ENCODE results near the gene RNU7-1. TPM values are rescaled to one million over a fixed set of nuclear protein-coding genes. Genes with fewer than 3 reads are reported as not detected.

The RNU7-1 gene
- total RNA-seq, 1 donor from 2014 or later: not detected

DNA sequence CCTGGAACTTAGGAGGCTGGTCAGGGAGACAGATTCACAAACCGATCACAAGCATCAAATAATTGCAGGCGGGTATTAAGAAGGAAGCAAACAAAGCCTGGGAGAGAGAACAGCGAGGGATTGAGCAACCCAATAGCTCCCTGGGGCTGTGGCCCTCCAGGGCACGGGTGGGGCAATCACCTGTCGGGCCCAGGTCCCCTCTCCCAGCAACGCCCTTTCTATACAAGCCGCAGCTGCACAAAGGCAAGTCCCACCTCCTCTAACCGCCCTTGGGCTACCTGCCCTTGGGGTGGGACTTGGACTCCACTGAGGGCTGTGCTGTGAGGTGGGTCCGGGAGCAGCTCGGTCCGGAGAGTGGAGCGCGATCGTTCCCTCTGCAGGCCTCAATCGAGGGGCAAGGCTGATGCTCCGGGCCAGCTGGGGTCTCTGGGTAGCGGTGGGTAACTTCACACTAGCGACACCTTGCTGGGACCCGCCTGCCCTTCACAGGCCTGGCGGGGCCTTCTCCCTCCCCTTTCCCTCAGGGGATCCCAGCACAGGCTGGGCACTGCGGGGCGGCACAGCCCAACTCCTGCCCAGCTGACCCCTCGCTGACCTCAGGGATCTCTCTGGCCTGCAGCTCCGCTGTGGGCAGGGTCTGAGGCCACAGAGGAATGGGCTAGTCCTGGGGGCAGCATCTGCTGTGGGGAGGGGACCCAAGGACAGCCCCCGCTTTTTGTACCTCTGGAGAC lies 18.8 kb downstream of the RNU7-1 start:
- Mint-ChIP-seq H3K9me3 (no peaks in the 10 kb centered on the region), H3K4me1 (ENCODE audit: low read depth) (peaks cover 66% of the 10 kb centered on the region), H3K36me3 (ENCODE audit: low read depth) (peaks cover 44% of the 10 kb centered on the region), H3K4me3 (peak overlapping the region; percentile 82), H3K27ac (peak overlapping the region; percentile 98), H3K27me3 (ENCODE audit: insufficient read depth) (no peaks in the 10 kb centered on the region)
- DNase-seq (ENCODE audit: low spot score): no peak
- intact Hi-C loops (cut with micrococcal nuclease): no loop called here

- H3K4me1 Mint-ChIP-seq (ENCODE audit: low read depth): peaks cover 60% of the 10 kb centered on the region
- intact Hi-C loops (cut with micrococcal nuclease): no loop called here
- DNase-seq (ENCODE audit: low spot score): no peak
- peak overlapping the region; percentile 44 for H3K27ac Mint-ChIP-seq
- H3K4me3 Mint-ChIP-seq: no peak overlapping the region
- peaks cover 46% of the 10 kb centered on the region for H3K36me3 Mint-ChIP-seq (ENCODE audit: low read depth)
- H3K9me3 Mint-ChIP-seq: no peaks in the 10 kb centered on the region
- no peaks in the 10 kb centered on the region for H3K27me3 Mint-ChIP-seq (ENCODE audit: insufficient read depth)
Measured at GRCh38 chr12:6963016-6963731, 19.6 kb downstream of the RNU7-1 start.

DNA sequence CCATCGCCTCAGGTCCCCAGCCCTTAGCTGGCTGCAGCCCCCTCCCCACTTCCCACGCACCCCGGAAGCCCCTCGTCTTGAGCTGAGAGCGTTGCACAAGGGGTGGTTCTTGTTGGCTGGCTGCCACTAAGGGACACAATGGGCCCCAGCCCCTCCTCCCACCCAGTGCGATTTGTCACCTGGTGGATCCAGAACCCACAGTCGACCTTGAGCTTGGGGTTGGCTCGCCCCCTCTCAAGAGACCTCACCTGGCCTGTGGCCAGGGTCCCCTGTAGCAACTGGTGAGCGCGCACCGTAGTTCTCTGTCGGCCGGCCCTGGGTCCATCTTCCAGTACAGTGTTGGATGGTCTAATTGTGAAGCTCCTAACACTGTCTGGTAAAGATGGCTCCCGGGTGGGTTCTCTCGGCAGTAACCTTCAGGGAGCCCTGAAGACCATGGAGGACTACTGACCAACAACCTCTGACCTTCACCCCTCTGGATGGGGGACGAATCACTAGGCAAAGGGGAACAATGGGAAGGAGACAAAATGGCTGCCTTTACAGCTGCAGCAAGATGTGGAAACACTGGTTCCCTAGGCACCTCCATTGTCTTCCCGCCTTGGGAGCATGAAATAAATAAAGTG lies 20.3 kb downstream of the RNU7-1 start:
- no peaks in the 10 kb centered on the region for H3K9me3 Mint-ChIP-seq
- H3K27ac Mint-ChIP-seq: no peak overlapping the region
- H3K4me1 Mint-ChIP-seq (ENCODE audit: low read depth): peaks cover 59% of the 10 kb centered on the region
- no peaks in the 10 kb centered on the region for H3K27me3 Mint-ChIP-seq (ENCODE audit: insufficient read depth)
- peaks cover 45% of the 10 kb centered on the region for H3K36me3 Mint-ChIP-seq (ENCODE audit: low read depth)
- DNase-seq (ENCODE audit: low spot score): no peak
- H3K4me3 Mint-ChIP-seq: no peak overlapping the region
- intact Hi-C loops (cut with micrococcal nuclease): no loop called here

DNA sequence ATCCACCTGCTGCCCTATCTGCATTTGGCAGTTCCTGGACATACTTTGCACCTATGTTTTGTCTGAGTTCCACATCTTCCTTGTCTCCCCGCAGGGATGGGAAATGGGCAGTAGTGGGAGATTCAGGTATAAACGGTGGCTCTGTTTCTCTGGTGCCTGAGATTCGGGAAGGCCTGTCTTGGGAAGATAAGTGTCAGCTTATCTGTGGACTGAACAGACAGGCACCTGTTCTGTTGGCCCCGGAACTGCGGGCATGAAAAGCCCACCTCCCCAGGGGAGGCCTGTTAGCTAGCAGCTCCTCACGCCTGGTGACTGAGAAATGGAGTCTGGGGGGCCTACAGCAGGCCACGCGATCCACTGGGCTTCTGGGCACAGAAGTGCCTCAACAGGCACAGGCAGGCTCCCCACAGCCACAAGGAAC lies 21.0 kb downstream of the RNU7-1 start:
- no peaks in the 10 kb centered on the region for H3K27me3 Mint-ChIP-seq (ENCODE audit: insufficient read depth)
- peaks cover 59% of the 10 kb centered on the region for H3K4me1 Mint-ChIP-seq (ENCODE audit: low read depth)
- H3K4me3 Mint-ChIP-seq: no peak overlapping the region
- H3K36me3 Mint-ChIP-seq (ENCODE audit: low read depth): peaks cover 44% of the 10 kb centered on the region
- intact Hi-C loops (cut with micrococcal nuclease): loop anchor here (1.0 kb wide), 2 partner anchors 20 to 40 kb away; partner anchors contain the start of gene C12orf57
- H3K9me3 Mint-ChIP-seq: no peaks in the 10 kb centered on the region
- peak overlapping the region; percentile 90 for H3K27ac Mint-ChIP-seq
- no peak for DNase-seq (ENCODE audit: low spot score)

DNA sequence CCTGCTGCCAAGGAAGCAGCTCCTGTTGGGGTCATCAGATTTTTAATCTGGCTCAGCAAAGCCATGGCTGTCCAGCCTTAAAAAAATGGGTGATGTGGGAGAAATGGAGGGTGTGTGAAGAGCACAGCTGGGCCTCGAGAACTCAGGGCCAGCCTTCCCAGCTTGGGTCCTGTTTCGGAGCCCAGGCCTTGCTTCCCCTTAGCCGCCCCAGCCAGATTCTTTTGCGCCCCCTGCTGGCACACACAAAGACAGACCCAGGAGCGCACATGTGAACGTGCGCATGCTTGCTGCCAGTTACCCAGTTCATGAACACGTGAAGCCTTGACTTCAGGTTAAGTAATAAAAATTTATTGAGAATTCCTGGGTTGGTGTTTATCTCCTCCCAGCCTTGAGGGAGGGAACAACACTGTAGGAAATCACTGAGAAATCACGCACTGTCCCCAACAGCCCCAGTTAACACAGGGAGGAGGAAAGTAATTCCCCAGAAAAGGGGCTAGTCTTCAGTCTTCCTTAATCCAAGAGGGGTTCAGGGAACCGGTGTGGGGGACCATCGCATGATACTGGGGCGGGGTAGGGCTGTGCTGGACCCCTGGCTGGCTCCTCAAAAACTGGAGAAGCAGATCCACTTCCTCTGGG lies 21.5 kb downstream of the RNU7-1 start:
- DNase-seq (ENCODE audit: low spot score): peak; percentile 78
- Mint-ChIP-seq H3K4me1 (ENCODE audit: low read depth) (peaks cover 59% of the 10 kb centered on the region), H3K4me3 (no peak overlapping the region), H3K36me3 (ENCODE audit: low read depth) (peaks cover 47% of the 10 kb centered on the region), H3K27me3 (ENCODE audit: insufficient read depth) (no peaks in the 10 kb centered on the region), H3K9me3 (no peaks in the 10 kb centered on the region), H3K27ac (peak overlapping the region; percentile 90)
- intact Hi-C loops (cut with micrococcal nuclease): loop anchor here (1.0 kb wide), 2 partner anchors 21 to 41 kb away; partner anchors contain the start of gene C12orf57

- no peaks in the 10 kb centered on the region for H3K27me3 Mint-ChIP-seq (ENCODE audit: insufficient read depth)
- no peak for DNase-seq (ENCODE audit: low spot score)
- peaks cover 44% of the 10 kb centered on the region for H3K36me3 Mint-ChIP-seq (ENCODE audit: low read depth)
- H3K9me3 Mint-ChIP-seq: no peaks in the 10 kb centered on the region
- no peak overlapping the region for H3K4me3 Mint-ChIP-seq
- intact Hi-C loops (cut with micrococcal nuclease): loop anchor here (1.0 kb wide), 2 partner anchors 21 to 41 kb away; partner anchors contain the start of gene C12orf57
- peaks cover 54% of the 10 kb centered on the region for H3K4me1 Mint-ChIP-seq (ENCODE audit: low read depth)
- H3K27ac Mint-ChIP-seq: peak overlapping the region; percentile 90
Measured at GRCh38 chr12:6965714-6966113, 22.1 kb downstream of the RNU7-1 start.

DNA sequence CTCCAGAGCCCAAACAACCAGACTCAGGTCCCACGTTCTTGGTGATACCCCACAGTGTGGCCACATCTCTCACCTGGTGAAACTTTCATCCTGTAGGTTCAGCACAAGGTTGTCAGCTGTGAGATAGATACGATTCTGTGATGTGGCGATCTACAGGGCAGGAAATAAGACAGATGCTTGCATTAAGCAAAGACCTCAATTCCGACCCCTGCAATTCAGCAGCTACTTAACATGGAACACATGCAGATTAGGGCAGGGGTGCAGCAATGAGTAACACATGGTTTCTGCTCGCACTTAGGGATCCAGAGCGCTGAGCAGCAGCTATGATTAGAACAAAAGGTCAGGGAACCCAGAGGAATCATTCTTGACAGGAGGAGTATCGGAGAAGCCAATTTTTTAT lies 22.7 kb downstream of the RNU7-1 start:
- H3K4me1 Mint-ChIP-seq (ENCODE audit: low read depth): peaks cover 48% of the 10 kb centered on the region
- no peaks in the 10 kb centered on the region for H3K9me3 Mint-ChIP-seq
- peak overlapping the region; percentile 70 for H3K27ac Mint-ChIP-seq
- H3K36me3 Mint-ChIP-seq (ENCODE audit: low read depth): peaks cover 44% of the 10 kb centered on the region
- H3K27me3 Mint-ChIP-seq (ENCODE audit: insufficient read depth): no peaks in the 10 kb centered on the region
- intact Hi-C loops (cut with micrococcal nuclease): no loop called here
- no peak for DNase-seq (ENCODE audit: low spot score)
- peak overlapping the region; percentile 64 for H3K4me3 Mint-ChIP-seq

GRCh38 chr12:6967651-6968100 lies 24.1 kb downstream of the RNU7-1 start:
- DNase-seq (ENCODE audit: low spot score): no peak
- Mint-ChIP-seq H3K27me3 (ENCODE audit: insufficient read depth) (no peaks in the 10 kb centered on the region), H3K4me3 (peak overlapping the region; percentile 11), H3K4me1 (ENCODE audit: low read depth) (peaks cover 49% of the 10 kb centered on the region), H3K36me3 (ENCODE audit: low read depth) (peaks cover 47% of the 10 kb centered on the region), H3K27ac (peak overlapping the region; percentile 34), H3K9me3 (no peaks in the 10 kb centered on the region)
- intact Hi-C loops (cut with micrococcal nuclease): no loop called here

GRCh38 chr12:6968426-6968825 lies 24.8 kb downstream of the RNU7-1 start:
- Mint-ChIP-seq H3K36me3 (ENCODE audit: low read depth) (peaks cover 49% of the 10 kb centered on the region), H3K27me3 (ENCODE audit: insufficient read depth) (no peaks in the 10 kb centered on the region), H3K4me1 (ENCODE audit: low read depth) (peaks cover 54% of the 10 kb centered on the region), H3K9me3 (no peaks in the 10 kb centered on the region), H3K4me3 (peak overlapping the region; percentile 100), H3K27ac (peak overlapping the region; percentile 92)
- DNase-seq (ENCODE audit: low spot score): no peak
- intact Hi-C loops (cut with micrococcal nuclease): no loop called here

GRCh38 chr12:6970096-6970527 lies 26.5 kb downstream of the RNU7-1 start:
- Mint-ChIP-seq H3K36me3 (ENCODE audit: low read depth) (peaks cover 53% of the 10 kb centered on the region), H3K4me3 (peak overlapping the region; percentile 100), H3K27ac (peak overlapping the region; percentile 100), H3K4me1 (ENCODE audit: low read depth) (peaks cover 49% of the 10 kb centered on the region), H3K27me3 (ENCODE audit: insufficient read depth) (no peaks in the 10 kb centered on the region), H3K9me3 (no peaks in the 10 kb centered on the region)
- no peak for DNase-seq (ENCODE audit: low spot score)
- intact Hi-C loops (cut with micrococcal nuclease): loop anchor here (1.0 to 5.0 kb wide), 15 partner anchors 9 to 477 kb away; partner anchors contain the start of genes C12orf57, C1R, C1RL and COPS7A

DNA sequence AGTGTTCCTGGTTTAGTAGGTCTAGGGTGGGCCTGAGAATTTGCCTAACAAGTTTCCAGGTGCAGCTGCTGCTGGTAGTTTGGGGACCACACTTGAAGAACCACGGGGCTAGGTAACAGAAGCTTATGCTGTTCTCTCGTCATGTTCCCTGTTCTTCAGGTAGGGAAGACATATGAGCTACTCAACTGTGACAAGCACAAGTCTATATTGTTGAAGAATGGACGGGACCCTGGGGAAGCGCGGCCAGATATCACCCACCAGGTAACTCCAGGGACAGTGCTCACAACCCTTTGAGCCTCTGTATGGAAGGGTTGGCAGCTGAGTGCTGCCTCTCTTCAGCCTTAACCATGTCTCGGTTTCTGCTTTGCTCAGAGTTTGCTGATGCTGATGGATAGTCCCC lies 30.6 kb downstream of the RNU7-1 start:
- Mint-ChIP-seq H3K4me1 (ENCODE audit: low read depth) (peaks cover 27% of the 10 kb centered on the region), H3K27me3 (ENCODE audit: insufficient read depth) (no peaks in the 10 kb centered on the region), H3K36me3 (ENCODE audit: low read depth) (peaks cover 52% of the 10 kb centered on the region), H3K4me3 (no peak overlapping the region), H3K27ac (no peak overlapping the region), H3K9me3 (no peaks in the 10 kb centered on the region)
- intact Hi-C loops (cut with micrococcal nuclease): loop anchor here (5.0 kb wide), 1 partner anchor 118 kb away; the partner anchor contains the start of gene C1R
- no peak for DNase-seq (ENCODE audit: low spot score)

- intact Hi-C loops (cut with micrococcal nuclease): no loop called here
- H3K4me3 Mint-ChIP-seq: no peak overlapping the region
- no peaks in the 10 kb centered on the region for H3K27me3 Mint-ChIP-seq (ENCODE audit: insufficient read depth)
- H3K9me3 Mint-ChIP-seq: no peaks in the 10 kb centered on the region
- peak overlapping the region; percentile 40 for H3K27ac Mint-ChIP-seq
- peaks cover 47% of the 10 kb centered on the region for H3K36me3 Mint-ChIP-seq (ENCODE audit: low read depth)
- DNase-seq (ENCODE audit: low spot score): no peak
- H3K4me1 Mint-ChIP-seq (ENCODE audit: low read depth): peaks cover 24% of the 10 kb centered on the region
Measured at GRCh38 chr12:6975297-6976032, 31.8 kb downstream of the RNU7-1 start.

All from activated T-helper 1 cell treated with anti-CD3 and anti-CD28 coated beads, Interleukin-12 subunit alpha, Interleukin-12 subunit beta, Interleukin-2, Interleukin-4 antibody, amounts not matched to agents 30 ng/mL and 10 ng/mL and 1 ng/mL, durations not matched to agents 14 hours and 24 hours and 36 hours (primary cell).